GM21619 (cell line): ENCODE results near the gene CD1E.
"Not testable (repeated sequence)": the region's sequence is repeated elsewhere in the genome, so short reads cannot be mapped to it uniquely, and the experiment has no call there.

Source experiments
- ATAC-seq: cut with Tn5 transposase; IDR thresholded peaks from one replicate; pipeline ENCODE4 v1.9.1; 2021; ENCODE audit not compliant: unreplicated experiment

CD1E gene

DNA sequence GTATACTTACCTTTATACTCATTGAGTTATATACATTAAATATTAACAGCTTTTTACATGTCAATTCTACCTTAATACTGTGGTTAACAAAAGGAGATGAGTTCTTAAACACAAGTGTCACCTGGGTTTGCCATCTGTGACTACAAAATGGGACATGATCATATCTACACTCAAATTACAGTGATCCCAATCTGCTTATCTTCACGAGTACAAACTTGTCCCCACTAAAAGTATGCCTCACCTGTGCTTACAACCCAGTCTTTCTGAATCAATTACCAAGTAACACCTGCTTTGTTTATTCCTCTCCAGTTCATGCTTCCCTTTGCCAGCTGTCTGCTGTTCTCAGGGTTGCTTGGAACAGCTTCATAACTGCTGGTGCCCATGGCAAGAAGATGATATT, 8.8 kb downstream of the CD1E start:
- ATAC-seq: no peak

DNA sequence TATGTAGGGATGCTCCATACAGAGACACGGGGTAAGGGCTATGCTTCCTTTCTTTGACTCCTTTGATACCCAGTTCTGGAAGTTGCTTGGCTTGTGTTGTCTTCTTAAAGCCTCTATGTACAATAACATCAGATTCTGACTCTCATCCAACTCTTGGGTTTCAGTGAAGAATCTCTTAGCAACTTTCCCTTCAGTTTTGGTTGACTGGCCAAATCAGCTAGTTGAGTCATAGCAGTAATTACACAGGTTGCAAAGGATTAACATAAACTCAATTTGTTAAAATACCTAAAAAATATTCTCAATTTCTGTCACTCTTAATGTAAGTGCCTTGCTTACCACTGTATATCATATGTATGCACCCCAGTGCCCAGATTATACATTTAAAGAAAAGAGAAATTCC, 9.2 kb downstream of the CD1E start:
- ATAC-seq: no peak

DNA sequence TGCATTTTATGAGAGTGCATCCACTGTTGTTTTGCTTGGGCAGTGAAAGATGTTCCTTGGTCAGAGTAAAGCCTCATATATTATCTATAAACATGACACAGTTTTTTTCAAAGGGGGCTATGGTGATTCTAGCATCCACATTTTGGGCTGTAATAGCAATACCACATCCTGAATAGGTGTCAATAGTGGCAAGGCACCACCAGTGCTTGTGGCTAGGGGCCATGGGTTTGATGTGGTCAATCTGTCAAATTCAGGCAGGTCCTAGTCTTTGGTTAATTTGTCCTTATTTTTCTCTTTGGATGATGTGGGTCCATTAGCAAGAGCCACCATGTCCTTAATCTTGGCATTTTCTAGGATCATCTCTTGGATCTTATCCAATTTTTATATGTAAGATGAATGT, 13.1 kb downstream of the CD1E start:
- ATAC-seq: no peak

DNA sequence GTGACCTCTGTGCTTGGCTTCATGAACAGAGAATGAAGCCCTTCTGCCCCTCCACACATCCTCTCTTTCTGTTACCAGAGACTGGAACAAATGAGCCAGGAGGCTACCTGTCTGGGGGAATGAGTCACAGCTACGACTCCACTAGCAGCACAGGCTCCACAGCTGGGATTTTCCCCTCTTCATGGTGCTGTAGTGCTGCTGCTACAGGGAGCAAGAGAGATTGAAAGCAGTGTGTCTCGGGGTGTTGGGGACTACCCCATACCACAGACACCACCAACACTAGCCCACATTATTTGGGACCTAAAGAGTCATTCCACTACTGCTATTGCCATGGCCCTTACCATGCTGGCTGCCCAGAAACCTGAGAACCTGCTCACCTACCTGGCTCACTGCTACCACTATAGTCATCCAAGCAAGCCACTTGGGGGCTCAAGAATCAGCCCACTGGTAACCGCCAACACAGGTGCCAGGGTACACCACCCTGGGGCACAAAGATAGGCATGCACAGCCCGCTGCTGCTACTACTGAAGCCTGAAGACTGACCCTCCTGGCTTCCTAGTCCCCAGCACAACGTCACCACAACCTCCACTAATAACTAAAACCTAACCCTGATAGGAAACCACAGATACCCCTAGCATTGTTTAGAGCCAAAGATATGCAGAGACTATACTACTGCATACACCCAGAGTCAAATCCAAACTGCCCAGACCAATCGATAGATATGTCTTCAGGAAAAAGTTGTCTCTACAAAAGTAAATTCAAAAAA, 17.7 kb downstream of the CD1E start:
- ATAC-seq: peak; percentile 98

DNA sequence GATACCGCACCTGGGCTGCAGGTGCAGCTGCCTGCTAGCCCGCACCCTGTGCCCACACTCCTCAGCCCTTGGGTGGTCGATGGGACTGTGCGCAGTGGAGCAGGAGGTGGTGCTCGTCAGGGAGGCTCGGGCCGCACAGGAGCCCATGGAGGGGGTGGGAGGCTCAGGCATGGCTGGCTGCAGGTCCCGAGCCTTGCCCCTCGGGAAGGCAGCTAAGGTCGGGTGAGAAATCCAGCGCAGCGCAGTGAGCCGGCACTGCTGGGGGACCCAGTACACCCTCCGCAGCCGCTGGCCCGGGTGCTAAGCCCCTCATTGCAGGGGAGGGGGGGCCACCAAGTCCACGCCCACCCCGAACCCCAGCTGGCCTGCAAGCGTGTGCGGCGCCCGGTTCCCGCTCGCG, 20.4 kb downstream of the CD1E start:
- not testable (repeated sequence) for ATAC-seq

DNA sequence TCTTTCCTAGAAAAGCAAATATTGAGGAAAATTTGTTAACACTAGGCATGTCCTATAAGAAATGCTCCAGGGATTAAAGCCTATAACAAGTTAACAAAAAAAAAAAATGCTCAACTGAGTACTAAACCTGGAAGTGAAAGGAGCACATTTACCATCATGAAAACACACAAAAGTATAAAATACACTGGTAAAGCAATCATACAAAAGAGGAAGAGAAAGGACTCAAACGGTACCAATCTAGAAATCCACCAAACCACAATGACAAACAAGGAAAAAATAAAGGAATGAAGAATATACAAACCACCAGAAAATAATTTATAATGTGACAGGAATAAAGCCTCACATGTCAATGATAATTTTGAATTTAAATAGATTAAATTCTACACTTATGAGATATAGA, 21.2 kb downstream of the CD1E start:
- ATAC-seq: no peak

DNA sequence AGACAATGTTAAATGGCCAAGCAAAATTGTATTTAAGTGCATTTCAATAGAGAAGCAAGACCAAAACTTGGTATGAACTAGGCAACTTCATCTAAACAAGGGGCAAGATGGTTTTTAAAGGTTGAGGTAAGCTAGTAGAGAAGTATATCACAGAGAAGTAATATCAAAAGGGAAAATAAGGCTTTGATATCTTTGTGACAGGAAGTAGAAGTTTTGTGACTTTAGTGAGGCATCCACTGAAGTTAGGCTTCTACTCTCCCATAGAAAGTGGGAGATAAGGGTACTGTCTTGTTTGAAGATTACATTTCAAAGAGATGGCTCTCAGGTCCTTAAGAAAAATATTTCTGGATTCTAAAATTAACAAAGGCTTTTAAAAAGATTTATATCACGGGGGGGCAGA, 36.6 kb downstream of the CD1E start:
- ATAC-seq: no peak

DNA sequence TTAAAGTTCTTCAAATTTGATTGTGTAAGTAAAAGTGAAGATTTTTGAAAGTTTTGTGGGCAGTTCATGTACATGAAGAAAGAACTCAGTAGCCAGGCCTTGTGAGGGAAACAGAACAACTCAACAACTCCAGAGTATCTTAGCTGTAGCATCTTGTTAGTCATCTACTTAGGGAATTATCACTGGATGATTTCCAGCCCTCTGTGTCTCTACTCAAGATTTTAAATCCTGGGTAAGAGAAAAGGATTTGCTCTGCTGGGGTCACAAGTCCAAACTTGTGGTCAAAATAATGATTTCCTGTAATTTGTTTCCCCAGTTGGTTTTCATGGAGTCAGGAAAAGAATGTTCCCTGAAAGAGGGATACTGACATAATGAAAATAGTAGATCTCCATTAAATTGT, 37.4 kb downstream of the CD1E start:
- ATAC-seq: no peak

DNA sequence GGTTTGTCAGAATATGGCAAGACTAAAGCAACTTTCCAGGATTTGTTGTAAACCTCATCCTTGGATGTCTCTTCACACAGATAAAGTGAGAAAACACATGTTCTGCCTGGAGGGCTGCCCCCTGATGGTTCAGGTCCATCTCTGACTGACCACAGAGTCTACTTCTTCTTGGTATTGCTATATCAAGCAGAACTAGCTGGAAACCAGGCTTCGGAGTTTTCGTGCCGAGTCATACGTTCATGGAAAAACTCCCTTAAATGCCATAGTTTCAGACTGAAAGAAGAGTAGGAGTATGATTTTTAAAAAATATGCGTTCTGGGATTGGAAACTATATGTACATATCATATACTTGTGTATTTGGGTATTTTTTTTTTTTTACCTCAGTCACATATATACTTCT, 39.8 kb downstream of the CD1E start:
- ATAC-seq: no peak

DNA sequence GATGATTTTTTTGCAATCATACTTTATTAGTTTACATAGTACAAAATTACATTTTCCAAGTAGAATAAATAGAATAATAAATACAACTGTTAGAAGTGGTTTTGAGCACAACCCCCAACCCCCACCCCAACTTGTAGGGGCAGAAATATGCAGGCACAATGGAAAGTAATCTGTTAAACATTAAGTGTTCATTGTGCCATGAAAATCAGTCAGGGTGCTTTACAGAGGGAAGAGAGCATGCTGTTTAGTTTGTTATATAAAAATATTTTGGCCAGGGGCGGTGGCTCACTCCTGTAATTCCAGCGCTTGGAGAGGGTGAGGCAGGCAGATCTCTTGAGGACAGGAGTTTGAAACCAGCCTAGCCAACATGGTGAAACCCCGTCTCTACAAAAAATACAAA, 43.0 kb downstream of the CD1E start:
- ATAC-seq: no peak

DNA sequence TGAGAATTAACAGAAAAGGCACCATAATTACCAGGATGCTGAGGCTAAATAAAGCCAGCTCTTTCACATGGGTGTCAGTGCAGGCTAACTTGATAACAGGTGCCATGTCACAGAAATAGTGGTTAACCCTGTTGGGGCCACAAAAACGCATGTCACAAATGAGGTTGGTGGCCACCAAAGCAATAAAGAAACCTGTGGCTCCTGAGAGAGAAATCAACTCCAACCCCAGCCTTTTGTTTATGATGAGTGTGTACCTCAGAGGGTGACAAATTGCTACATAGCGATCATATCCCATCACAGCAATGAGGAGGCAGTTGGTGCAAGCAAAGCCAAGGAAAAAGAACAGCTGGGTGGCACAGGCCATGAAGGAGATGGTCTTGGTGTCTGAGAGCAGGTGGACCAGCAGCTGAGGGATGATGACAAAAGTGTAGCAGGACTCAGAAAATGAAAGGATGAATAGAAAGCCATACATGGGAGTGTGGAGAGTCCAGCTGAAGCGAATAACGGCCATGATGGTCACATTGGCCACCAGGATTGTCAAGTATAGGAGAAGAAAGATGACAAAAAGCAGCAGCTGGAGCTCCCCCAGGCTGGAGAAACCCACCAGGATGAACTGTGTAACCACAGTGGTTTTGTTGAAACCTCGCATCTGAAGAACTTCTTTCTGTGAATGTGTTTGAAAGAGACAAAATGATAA, 45.3 kb downstream of the CD1E start, which contains the start of gene OR10T2:
TSS of gene OR10T2 (minus strand) at position 649 of the 697 bp plus-strand sequence. CDS start at position 649, 0 bp downstream.
- no peak for ATAC-seq

DNA sequence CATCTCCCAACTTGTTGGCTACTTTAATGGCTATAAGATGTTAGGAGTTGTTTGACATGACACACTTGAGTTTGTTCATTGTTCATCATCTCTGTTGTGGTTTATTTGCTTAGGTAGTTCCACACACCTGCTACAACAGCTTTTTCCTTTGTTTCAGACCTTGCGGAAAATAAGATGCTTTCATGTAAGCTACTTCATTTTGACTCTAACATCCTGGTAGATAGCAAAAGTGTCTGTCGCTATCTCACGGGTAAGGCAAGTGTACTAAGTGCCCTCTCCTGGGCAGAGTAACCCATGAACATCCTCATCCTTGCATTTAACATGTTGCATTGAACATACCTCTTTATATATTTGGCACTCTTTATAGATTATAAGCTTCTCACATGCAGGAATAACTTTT, 47.2 kb downstream of the CD1E start:
- ATAC-seq: no peak

DNA sequence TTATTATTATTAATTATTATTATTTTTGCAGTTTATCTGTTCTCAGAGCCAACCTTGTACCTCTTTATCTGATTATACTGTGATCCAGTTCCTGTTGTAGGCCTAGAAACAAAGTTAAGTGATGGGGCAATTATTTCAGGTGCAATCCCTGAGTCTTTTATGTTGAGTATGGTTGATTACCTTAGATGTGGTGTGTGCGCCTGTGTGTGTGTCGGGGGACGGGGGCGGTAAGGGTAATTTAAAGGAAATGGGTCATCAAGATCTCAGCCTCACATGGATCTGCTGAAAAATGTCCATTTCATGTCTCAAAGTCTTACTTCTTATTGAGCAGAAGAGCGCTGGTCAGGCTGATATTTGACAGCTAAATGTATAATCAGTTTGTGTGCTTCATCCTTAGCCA, 53.4 kb downstream of the CD1E start:
- ATAC-seq: no peak
